Lower leg skin (tissue), 4 donors: ENCODE results near the gene PIP4K2A. TPM values are rescaled to one million over a fixed set of nuclear protein-coding genes. Genes with fewer than 3 reads are reported as not detected.

Experiments
- DNase-seq, 2 donors: peaks; one replicate each; pipeline ENCODE4 v3.0.0-alpha.2; 2019; ENCODE audit warnings: low spot score in 2 of 2
- H3K4me3 ChIP-seq: fragments of 200-600 bp; sonication (generic); 2 replicates; pipeline ENCODE4 v1.5.1; 2017; ENCODE audit warnings: mild to moderate bottlenecking, low read depth; ENCODE audit not compliant: poor library complexity, severe bottlenecking
- POLR2A ChIP-seq, 2 donors: fragments of 450-650 bp; IDR thresholded peaks; one replicate each; pipeline ENCODE4 v1.6.1; 2016 to 2017; ENCODE audit warnings: antibody characterized with exemption in 2 of 2, mild to moderate bottlenecking in 1 of 2, moderate library complexity in 1 of 2
- WGBS, 2 donors: methylation state at CpG; one replicate each; pipeline ENCODE4 v1.1.5; 2018; 5-methylcytosine and 5-hydroxymethylcytosine counted together
- intact Hi-C: fragments of 100-400 bp; cut with DNase I; formaldehyde crosslinking; loops from one replicate; pipeline ENCODE4 v1.15.0; 2023; ENCODE audit warnings: low total_unique reads
- total RNA-seq, 4 donors: library from RNA; depleted of rRNA; stranded (reverse); fragments of >200 nt; gene quantifications; one replicate each; pipeline ENCODE4 v1.1.0, GENCODE V29; 2016
- TF ChIP-seq, protein P1 (sequence below), 3 donors: fragments of 450-650 bp; IDR thresholded peaks; one replicate each; pipeline ENCODE4 v1.5.1; 2016; ENCODE audit warnings: antibody characterized with exemption in 3 of 3, mild to moderate bottlenecking in 3 of 3, moderate library complexity in 2 of 3

Gene PIP4K2A
- total RNA-seq, 4 donors from 2014 or later, result 2.3 to 12.4 (median 6.6) TPM

DNA sequence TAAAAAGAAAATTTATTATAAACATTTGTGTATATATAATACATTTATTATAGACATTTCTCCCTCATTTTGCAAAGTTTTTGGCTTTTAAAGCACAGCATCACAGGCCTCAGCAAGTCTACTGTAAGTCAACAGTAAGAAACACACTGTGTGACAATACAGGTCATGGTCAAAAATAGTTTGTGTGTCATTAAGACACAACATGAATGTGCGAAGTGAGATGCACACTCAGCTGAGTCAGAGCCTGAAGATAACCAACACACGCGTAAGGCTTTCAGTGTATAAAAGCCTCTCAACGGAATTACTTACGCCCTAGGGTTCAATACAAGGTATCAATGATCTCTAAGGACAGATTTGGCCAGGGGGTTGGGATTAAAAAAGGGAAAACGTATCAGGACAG, 157.6 kb downstream of the PIP4K2A start:
- 92 to 93% methylated on average over 6 of the region's 6 CpGs for WGBS, 2 donors
- no peak overlapping the region for H3K4me3 ChIP-seq
- TF ChIP-seq POLR2A (IDR thresholded peaks at IDR 0.05), result no peak
- TF ChIP-seq, protein P1, sequence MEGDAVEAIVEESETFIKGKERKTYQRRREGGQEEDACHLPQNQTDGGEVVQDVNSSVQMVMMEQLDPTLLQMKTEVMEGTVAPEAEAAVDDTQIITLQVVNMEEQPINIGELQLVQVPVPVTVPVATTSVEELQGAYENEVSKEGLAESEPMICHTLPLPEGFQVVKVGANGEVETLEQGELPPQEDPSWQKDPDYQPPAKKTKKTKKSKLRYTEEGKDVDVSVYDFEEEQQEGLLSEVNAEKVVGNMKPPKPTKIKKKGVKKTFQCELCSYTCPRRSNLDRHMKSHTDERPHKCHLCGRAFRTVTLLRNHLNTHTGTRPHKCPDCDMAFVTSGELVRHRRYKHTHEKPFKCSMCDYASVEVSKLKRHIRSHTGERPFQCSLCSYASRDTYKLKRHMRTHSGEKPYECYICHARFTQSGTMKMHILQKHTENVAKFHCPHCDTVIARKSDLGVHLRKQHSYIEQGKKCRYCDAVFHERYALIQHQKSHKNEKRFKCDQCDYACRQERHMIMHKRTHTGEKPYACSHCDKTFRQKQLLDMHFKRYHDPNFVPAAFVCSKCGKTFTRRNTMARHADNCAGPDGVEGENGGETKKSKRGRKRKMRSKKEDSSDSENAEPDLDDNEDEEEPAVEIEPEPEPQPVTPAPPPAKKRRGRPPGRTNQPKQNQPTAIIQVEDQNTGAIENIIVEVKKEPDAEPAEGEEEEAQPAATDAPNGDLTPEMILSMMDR (IDR thresholded peaks at IDR 0.05), result no peak
- intact Hi-C loops, result no loop called here
- no peak for DNase-seq

GRCh38 chr10:22554461-22555182, 159.8 kb downstream of the PIP4K2A start:
- intact Hi-C loops, result no loop called here
- TF ChIP-seq, protein P1 (IDR thresholded peaks at IDR 0.05), result no peak
- no peak for TF ChIP-seq POLR2A (IDR thresholded peaks at IDR 0.05)
- WGBS, 2 donors, result 56 to 57% methylated on average over 23 to 29 of the region's 29 CpGs
- no peak overlapping the region for H3K4me3 ChIP-seq
- DNase-seq, result peak in 1 of 2 donors; percentile 23

DNA sequence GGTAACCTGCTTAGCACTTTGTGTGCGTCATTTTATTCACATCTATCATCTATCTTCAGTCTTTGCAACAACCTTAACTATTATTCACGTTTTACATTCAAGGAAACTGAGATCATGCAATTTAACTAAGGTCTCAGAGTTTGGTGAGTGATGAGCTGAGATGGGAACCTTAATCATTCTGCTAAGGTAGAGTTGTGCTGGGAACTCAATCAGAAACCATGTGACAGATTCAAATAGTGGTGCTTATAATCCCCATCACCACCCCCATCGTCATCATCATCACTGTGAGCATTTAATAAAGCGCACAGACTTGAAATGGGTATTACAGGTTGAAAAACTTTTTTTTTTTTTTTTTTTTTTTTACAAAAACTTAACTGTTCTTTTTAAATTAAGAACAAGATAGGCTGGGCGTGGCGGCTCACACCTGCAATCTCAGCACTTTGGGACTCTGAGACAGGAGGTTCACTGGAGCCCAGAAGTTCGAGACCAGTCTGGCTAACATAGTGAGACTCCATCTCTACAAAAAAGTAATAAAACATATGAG, 160.9 kb downstream of the PIP4K2A start:
- 95 to 97% methylated on average over 7 of the region's 7 CpGs for WGBS, 2 donors
- intact Hi-C loops, result no loop called here
- no peak overlapping the region for H3K4me3 ChIP-seq
- no peak for DNase-seq
- TF ChIP-seq, protein P1 (IDR thresholded peaks at IDR 0.05), result no peak
- TF ChIP-seq POLR2A (IDR thresholded peaks at IDR 0.05), result no peak

- no peak for DNase-seq
- intact Hi-C loops, result no loop called here
- H3K4me3 ChIP-seq, result no peak overlapping the region
- TF ChIP-seq POLR2A (IDR thresholded peaks at IDR 0.05), result no peak
- TF ChIP-seq, protein P1 (IDR thresholded peaks at IDR 0.05), result no peak
- WGBS, 2 donors, result 88 to 89% methylated on average over 5 of the region's 5 CpGs
Measured at GRCh38 chr10:22552888-22553378, 161.4 kb downstream of the PIP4K2A start.

GRCh38 chr10:22551681-22552365, 162.6 kb downstream of the PIP4K2A start:
- H3K4me3 ChIP-seq, result no peak overlapping the region
- TF ChIP-seq, protein P1 (IDR thresholded peaks at IDR 0.05), result no peak
- no peak for TF ChIP-seq POLR2A (IDR thresholded peaks at IDR 0.05)
- intact Hi-C loops, result no loop called here
- 93 to 95% methylated on average over 7 of the region's 7 CpGs for WGBS, 2 donors
- DNase-seq, result no peak
